Measurements from ENCODE around the gene MRPL33.
A peak's percentile ranks its signal among the peaks of the same experiment; 100 is the strongest.

MRPL33 gene

GRCh38 chr2:27776696-27777095, 5.2 kb downstream of the MRPL33 start:
- no peak for DNase-seq (ENCODE audit: low spot score)

GRCh38 chr2:27779417-27780055, 8.0 kb downstream of the MRPL33 start:
- DNase-seq (ENCODE audit: low spot score), result no peak

GRCh38 chr2:27781496-27781895, 10.0 kb downstream of the MRPL33 start:
- no peak for DNase-seq (ENCODE audit: low spot score)

- DNase-seq (ENCODE audit: low spot score), result no peak
Measured at GRCh38 chr2:27782701-27783100, 11.2 kb downstream of the MRPL33 start.

GRCh38 chr2:27790796-27791195, 19.3 kb downstream of the MRPL33 start:
- no peak for DNase-seq (ENCODE audit: low spot score)

- DNase-seq (ENCODE audit: low spot score), result peak; percentile 37
Measured at GRCh38 chr2:27792759-27793158, 21.2 kb downstream of the MRPL33 start.

GRCh38 chr2:27795093-27795834, 23.7 kb downstream of the MRPL33 start:
- DNase-seq (ENCODE audit: low spot score), result no peak

GRCh38 chr2:27795868-27796277, 24.4 kb downstream of the MRPL33 start:
- DNase-seq (ENCODE audit: low spot score), result no peak

- DNase-seq (ENCODE audit: low spot score), result no peak
Measured at GRCh38 chr2:27796791-27797765, 25.6 kb downstream of the MRPL33 start.

- no peak for DNase-seq (ENCODE audit: low spot score)
Measured at GRCh38 chr2:27797841-27798240, 26.3 kb downstream of the MRPL33 start.

- no peak for DNase-seq (ENCODE audit: low spot score)
Measured at GRCh38 chr2:27798486-27798885, 27.0 kb downstream of the MRPL33 start.

- DNase-seq (ENCODE audit: low spot score), result peak; percentile 84
Measured at GRCh38 chr2:27798948-27799645, 27.6 kb downstream of the MRPL33 start.

- DNase-seq (ENCODE audit: low spot score), result no peak
Measured at GRCh38 chr2:27799646-27800010, 28.1 kb downstream of the MRPL33 start.

- DNase-seq (ENCODE audit: low spot score), result no peak
Measured at GRCh38 chr2:27800856-27801255, 29.3 kb downstream of the MRPL33 start.

GRCh38 chr2:27802547-27802946, 31.0 kb downstream of the MRPL33 start:
- no peak for DNase-seq (ENCODE audit: low spot score)

GRCh38 chr2:27803046-27803445, 31.5 kb downstream of the MRPL33 start:
- DNase-seq (ENCODE audit: low spot score), result no peak

- DNase-seq (ENCODE audit: low spot score), result no peak
Measured at GRCh38 chr2:27804146-27804545, 32.6 kb downstream of the MRPL33 start.

- DNase-seq (ENCODE audit: low spot score), result no peak
Measured at GRCh38 chr2:27805180-27805579, 33.7 kb downstream of the MRPL33 start.

GRCh38 chr2:27806311-27807059, 35.0 kb downstream of the MRPL33 start:
- no peak for DNase-seq (ENCODE audit: low spot score)

- DNase-seq (ENCODE audit: low spot score), result no peak
Measured at GRCh38 chr2:27807476-27807875, 36.0 kb downstream of the MRPL33 start.

GRCh38 chr2:27808418-27808817, 36.9 kb downstream of the MRPL33 start:
- no peak for DNase-seq (ENCODE audit: low spot score)

All from COLO829 (cell line).